ENCODE measurements around the gene KAT7.

The KAT7 gene

GRCh38 chr17:49848739-49849138 is 60.3 kb downstream of the KAT7 start:
- Histone ChIP-seq H3K9ac (ENCODE audit: low read depth, low read length) (no peak overlapping the region), H4K20me1 (ENCODE audit: insufficient read depth, low read length) (peaks cover 22% of the 10 kb centered on the region), H2AFZ (ENCODE audit: low read depth, low read length) (no peak overlapping the region), H3K4me2 (ENCODE audit: insufficient read depth, low read length) (no peak overlapping the region), H3K36me3 (ENCODE audit: insufficient read depth, low read length) (no peaks in the 10 kb centered on the region), H3K79me2 (ENCODE audit: insufficient read depth, low read length) (no peaks in the 10 kb centered on the region), H3K4me1 (ENCODE audit: insufficient read depth, low read length) (peaks cover 19% of the 10 kb centered on the region), H3K27me3 (ENCODE audit: insufficient read depth, low read length, poor library complexity) (peaks cover 32% of the 10 kb centered on the region), H3K9me3 (ENCODE audit: insufficient read depth, low read length, severe bottlenecking) (no peaks in the 10 kb centered on the region), H3K27ac (ENCODE audit: low read length) (no peak overlapping the region), H3K4me3 (ENCODE audit: low read depth in 1 of 2, low read length in 2 of 2) (no peak overlapping the region)
- TF ChIP-seq EZH2 (IDR thresholded peaks at IDR 0.05; ENCODE audit: borderline replicate concordance, low read depth, low read length, severe bottlenecking), result no peak
- no peak for TF ChIP-seq CTCF (IDR thresholded peaks at IDR 0.05; ENCODE audit: borderline replicate concordance, extremely low read depth, low read length, poor library complexity, severe bottlenecking)
- DNase-seq (no peak), ATAC-seq (ENCODE audit: insufficient read depth, low read depth) (no peak)

- Histone ChIP-seq H3K27me3 (ENCODE audit: insufficient read depth, low read length, poor library complexity) (peaks cover 41% of the 10 kb centered on the region), H3K79me2 (ENCODE audit: insufficient read depth, low read length) (no peaks in the 10 kb centered on the region), H3K9me3 (ENCODE audit: insufficient read depth, low read length, severe bottlenecking) (no peaks in the 10 kb centered on the region), H2AFZ (ENCODE audit: low read depth, low read length) (no peak overlapping the region), H3K4me1 (ENCODE audit: insufficient read depth, low read length) (peaks cover 19% of the 10 kb centered on the region), H3K36me3 (ENCODE audit: insufficient read depth, low read length) (no peaks in the 10 kb centered on the region), H4K20me1 (ENCODE audit: insufficient read depth, low read length) (peaks cover 19% of the 10 kb centered on the region), H3K9ac (ENCODE audit: low read depth, low read length) (no peak overlapping the region), H3K27ac (ENCODE audit: low read length) (no peak overlapping the region), H3K4me3 (ENCODE audit: low read depth in 1 of 2, low read length in 2 of 2) (no peak overlapping the region; a peak in 1 of 4 replicates), H3K4me2 (ENCODE audit: insufficient read depth, low read length) (peak overlapping the region; percentile 71; the same call in 1 of the 2 replicates)
- TF ChIP-seq EZH2 (IDR thresholded peaks at IDR 0.05; ENCODE audit: borderline replicate concordance, low read depth, low read length, severe bottlenecking) (no peak), CTCF (IDR thresholded peaks at IDR 0.05; ENCODE audit: borderline replicate concordance, extremely low read depth, low read length, poor library complexity, severe bottlenecking) (no peak)
- DNase-seq (no peak), ATAC-seq (ENCODE audit: insufficient read depth, low read depth) (no peak)
These were observed 61.7 kb downstream of the KAT7 start for GRCh38 chr17:49850218-49850610.

- no peaks in the 10 kb centered on the region for H3K36me3 ChIP-seq (ENCODE audit: insufficient read depth, low read length)
- peak overlapping the region; percentile 40; the same call in 1 of the 2 replicates for H3K9ac ChIP-seq (ENCODE audit: low read depth, low read length)
- peaks cover 19% of the 10 kb centered on the region for H3K4me1 ChIP-seq (ENCODE audit: insufficient read depth, low read length)
- no peak overlapping the region for H2AFZ ChIP-seq (ENCODE audit: low read depth, low read length)
- no peaks in the 10 kb centered on the region for H3K79me2 ChIP-seq (ENCODE audit: insufficient read depth, low read length)
- peak; percentile 92 for TF ChIP-seq EZH2 (IDR thresholded peaks at IDR 0.05; ENCODE audit: borderline replicate concordance, low read depth, low read length, severe bottlenecking)
- TF ChIP-seq CTCF (IDR thresholded peaks at IDR 0.05; ENCODE audit: borderline replicate concordance, extremely low read depth, low read length, poor library complexity, severe bottlenecking), result no peak
- H3K9me3 ChIP-seq (ENCODE audit: insufficient read depth, low read length, severe bottlenecking), result no peaks in the 10 kb centered on the region
- peaks cover 19% of the 10 kb centered on the region for H4K20me1 ChIP-seq (ENCODE audit: insufficient read depth, low read length)
- DNase-seq (peak; percentile 62), ATAC-seq (ENCODE audit: insufficient read depth, low read depth) (peak; percentile 71)
- peaks cover 44% of the 10 kb centered on the region for H3K27me3 ChIP-seq (ENCODE audit: insufficient read depth, low read length, poor library complexity)
- H3K27ac ChIP-seq (ENCODE audit: low read length), result no peak overlapping the region
- peak overlapping the region in 1 of 2 experiments; percentile 49; a peak in 2 of 4 replicates for H3K4me3 ChIP-seq (ENCODE audit: low read depth in 1 of 2, low read length in 2 of 2)
- H3K4me2 ChIP-seq (ENCODE audit: insufficient read depth, low read length), result peak overlapping the region; percentile 71
These were observed 62.4 kb downstream of the KAT7 start for GRCh38 chr17:49850772-49851386.

All from DND-41 (cell line).